Measurements from ENCODE around the gene ETFB.

- TF ChIP-seq CTCF (conservative IDR thresholded peaks at IDR 0.05) (no peak), EZH2 (IDR thresholded peaks at IDR 0.05; ENCODE audit: low read depth) (no peak)
Observed at GRCh38 chr19:51321799-51322198, 44.4 kb downstream of the ETFB start.

Measured in PC-9 (cell line).